ENCODE results near the gene PTH1R.

PTH1R gene

GRCh38 chr3:46912986-46913385, 35.5 kb downstream of the PTH1R start:
- DNase-seq (ENCODE audit: low read depth in 2 of 2), result no peak

- DNase-seq (ENCODE audit: low read depth in 2 of 2), result no peak
Measured at GRCh38 chr3:46913644-46914043, 36.1 kb downstream of the PTH1R start.

GRCh38 chr3:46914849-46915248, 37.3 kb downstream of the PTH1R start:
- no peak for DNase-seq (ENCODE audit: low read depth in 2 of 2)

- DNase-seq (ENCODE audit: low read depth in 2 of 2), result no peak
Measured at GRCh38 chr3:46915297-46915822, 37.8 kb downstream of the PTH1R start.

- DNase-seq (ENCODE audit: low read depth in 2 of 2), result no peak
Measured at GRCh38 chr3:46916278-46916677, 38.8 kb downstream of the PTH1R start.

- no peak for DNase-seq (ENCODE audit: low read depth in 2 of 2)
Measured at GRCh38 chr3:46916799-46917198, 39.3 kb downstream of the PTH1R start.

GRCh38 chr3:46917257-46917656, 39.7 kb downstream of the PTH1R start:
- no peak for DNase-seq (ENCODE audit: low read depth in 2 of 2)

- DNase-seq (ENCODE audit: low read depth in 2 of 2), result no peak
Measured at GRCh38 chr3:46918202-46918601, 40.7 kb downstream of the PTH1R start.

GRCh38 chr3:46918634-46919033, 41.1 kb downstream of the PTH1R start:
- DNase-seq (ENCODE audit: low read depth in 2 of 2), result no peak

- DNase-seq (ENCODE audit: low read depth in 2 of 2), result no peak
Measured at GRCh38 chr3:46921041-46921440, 43.5 kb downstream of the PTH1R start.

GRCh38 chr3:46921871-46922271, 44.4 kb downstream of the PTH1R start:
- no peak for DNase-seq (ENCODE audit: low read depth in 2 of 2)

GRCh38 chr3:46922426-46922825, 44.9 kb downstream of the PTH1R start:
- DNase-seq (ENCODE audit: low read depth in 2 of 2), result no peak

GRCh38 chr3:46922871-46923558, 45.5 kb downstream of the PTH1R start:
- no peak for DNase-seq (ENCODE audit: low read depth in 2 of 2)

GRCh38 chr3:46923559-46924350, 46.2 kb downstream of the PTH1R start:
- no peak for DNase-seq (ENCODE audit: low read depth in 2 of 2)

GRCh38 chr3:46924921-46925584, 47.5 kb downstream of the PTH1R start:
- DNase-seq (ENCODE audit: low read depth in 2 of 2), result no peak

- no peak for DNase-seq (ENCODE audit: low read depth in 2 of 2)
Measured at GRCh38 chr3:46925585-46925934, 48.0 kb downstream of the PTH1R start.

- DNase-seq (ENCODE audit: low read depth in 2 of 2), result no peak
Measured at GRCh38 chr3:46926039-46926438, 48.5 kb downstream of the PTH1R start.

- no peak for DNase-seq (ENCODE audit: low read depth in 2 of 2)
Measured at GRCh38 chr3:46926447-46926846, 48.9 kb downstream of the PTH1R start.

- no peak for DNase-seq (ENCODE audit: low read depth in 2 of 2)
Measured at GRCh38 chr3:46926871-46927717, 49.6 kb downstream of the PTH1R start.

GRCh38 chr3:46927718-46928073, 50.2 kb downstream of the PTH1R start:
- DNase-seq (ENCODE audit: low read depth in 2 of 2), result no peak

GRCh38 chr3:46928282-46928681, 50.8 kb downstream of the PTH1R start:
- no peak for DNase-seq (ENCODE audit: low read depth in 2 of 2)

GRCh38 chr3:46929324-46929723, 51.8 kb downstream of the PTH1R start:
- DNase-seq (ENCODE audit: low read depth in 2 of 2), result no peak
